ENCODE data around the gene ADIPOR1. TPM values are rescaled to one million over a fixed set of nuclear protein-coding genes. Genes with fewer than 3 reads are reported as not detected.

ADIPOR1 gene
- total RNA-seq, 1 donor from 2014 or later, result 54.6 TPM

DNA sequence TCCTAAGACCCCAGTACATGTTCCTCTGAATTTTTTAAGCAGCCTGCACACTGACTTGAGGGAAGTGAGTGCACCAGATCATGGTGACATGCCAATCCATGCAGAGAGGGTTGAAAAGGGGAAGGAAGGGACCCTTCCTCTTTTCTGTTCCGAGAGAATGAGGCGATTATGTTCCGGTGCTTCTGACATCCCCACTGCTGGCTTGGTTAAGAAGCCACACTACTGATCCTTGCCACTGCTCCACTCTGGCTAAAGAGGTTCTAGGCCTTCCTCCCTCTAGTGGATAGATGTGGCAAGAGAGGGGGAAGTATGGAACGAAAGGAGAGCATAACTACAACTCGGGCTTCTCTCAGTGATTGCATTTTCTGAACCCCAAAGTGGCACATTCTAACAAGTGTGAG lies 10.8 kb upstream of the ADIPOR1 start:
- no peak for DNase-seq

- DNase-seq, result no peak
These were observed 10.2 kb upstream of the ADIPOR1 start for GRCh38 chr1:202968351-202968750.

- no peak for DNase-seq
These were observed 9.7 kb upstream of the ADIPOR1 start for GRCh38 chr1:202967684-202968281.

GRCh38 chr1:202966006-202966898 lies 8.1 kb upstream of the ADIPOR1 start:
- no peak for DNase-seq

- no peak for DNase-seq
These were observed 7.3 kb upstream of the ADIPOR1 start for GRCh38 chr1:202965422-202965821.

DNA sequence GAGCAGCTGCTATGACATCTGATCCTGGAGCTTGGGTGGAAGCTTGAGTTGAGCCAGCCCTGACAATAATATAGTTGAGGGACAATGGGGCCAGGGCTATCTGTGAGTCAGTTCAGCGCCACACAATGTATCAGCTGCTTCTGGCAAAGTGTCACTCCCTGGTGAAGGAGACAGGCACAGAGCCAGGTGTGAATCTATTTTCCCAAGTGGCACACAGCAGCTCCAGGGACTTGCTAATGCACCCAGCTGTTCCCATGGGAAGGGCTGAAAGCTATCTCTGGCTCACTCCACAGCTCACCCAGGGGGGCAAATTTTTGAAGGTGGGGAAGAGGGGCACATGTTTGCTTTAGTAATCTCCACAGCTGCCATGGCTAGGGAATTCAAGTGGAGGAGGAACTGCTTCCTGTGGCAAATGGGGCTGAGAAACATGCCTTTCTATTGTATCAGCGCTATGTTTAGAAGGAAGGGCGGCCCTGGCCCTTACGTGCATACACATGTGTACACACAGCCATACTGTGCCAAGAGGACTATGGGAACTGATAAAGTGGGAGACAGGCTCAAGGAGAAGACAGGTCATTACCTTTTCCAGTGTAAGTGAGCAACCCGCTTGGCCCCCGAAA lies 6.8 kb upstream of the ADIPOR1 start:
- DNase-seq, result peak; percentile 15

GRCh38 chr1:202961220-202961880 lies 3.2 kb upstream of the ADIPOR1 start:
- no peak for DNase-seq

DNA sequence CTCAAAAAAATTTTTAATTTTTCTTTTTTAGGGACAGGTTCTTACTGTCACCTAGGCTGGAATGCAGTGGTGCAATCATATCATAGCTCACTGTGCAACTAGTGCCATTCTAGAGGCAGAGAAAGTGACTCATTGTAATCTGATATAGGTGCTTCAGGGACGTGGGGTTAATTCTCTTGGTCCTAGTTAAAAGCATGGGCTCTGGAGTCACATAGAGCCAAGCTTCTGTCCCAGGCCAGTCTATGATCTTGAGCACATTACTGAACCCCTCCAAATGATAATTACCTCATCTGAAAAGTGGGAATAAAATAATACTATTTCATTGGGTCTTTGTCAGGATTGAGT lies 1.1 kb upstream of the ADIPOR1 start:
- DNase-seq, result no peak

DNA sequence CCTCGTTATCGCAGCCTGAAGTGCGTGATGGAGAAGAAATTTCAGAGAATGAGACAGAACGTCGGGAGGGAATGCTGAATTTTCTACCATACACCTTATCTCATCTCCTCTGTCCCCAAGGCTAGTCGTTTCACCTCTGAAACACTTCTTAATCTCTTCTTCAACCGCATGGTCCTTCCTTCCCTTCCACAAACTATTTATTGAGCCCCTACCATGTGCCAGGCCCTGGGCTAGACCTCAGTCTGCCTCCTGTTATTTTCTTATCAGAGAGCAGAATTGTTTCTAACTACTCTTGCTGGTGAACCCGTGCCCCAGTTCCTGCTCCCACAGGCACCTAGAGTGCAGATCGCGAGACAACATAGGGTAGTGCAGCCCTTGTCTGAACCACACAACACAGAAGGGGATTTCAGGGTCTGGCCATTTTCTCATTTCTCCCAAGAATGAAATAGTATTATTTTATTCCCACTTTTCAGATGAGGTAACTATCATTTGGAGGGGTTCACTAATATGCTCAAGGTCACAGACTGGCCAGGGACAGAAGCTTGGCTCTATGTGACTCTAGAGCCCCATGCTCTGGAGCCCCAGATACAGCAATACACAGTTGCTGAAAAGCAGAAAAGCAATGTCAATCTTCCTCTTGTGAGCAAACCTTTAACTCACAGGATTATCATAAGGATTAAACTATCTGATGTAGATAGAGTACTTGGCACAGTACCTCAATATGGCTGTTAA lies 598 bp upstream of the ADIPOR1 start:
- no peak for DNase-seq

DNA sequence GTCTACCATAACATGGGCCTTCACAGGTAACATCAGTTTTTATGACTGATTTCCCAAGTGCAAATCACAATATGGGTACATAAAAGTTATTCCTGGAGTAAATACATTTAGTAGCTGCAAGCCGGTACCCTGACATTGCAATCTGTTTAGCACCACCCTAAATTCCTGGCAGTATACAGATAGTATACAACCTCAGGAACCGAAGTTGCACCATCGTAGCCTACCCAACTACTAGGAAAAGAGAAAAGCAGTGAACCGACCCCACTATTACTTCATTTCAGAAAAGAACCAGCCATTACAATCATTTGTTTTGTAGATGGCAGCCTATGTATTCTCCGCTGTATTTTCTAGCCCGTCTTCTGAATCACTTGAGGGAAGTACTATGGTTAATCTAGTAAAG lies 1.1 kb downstream of the ADIPOR1 start:
- no peak for DNase-seq

DNA sequence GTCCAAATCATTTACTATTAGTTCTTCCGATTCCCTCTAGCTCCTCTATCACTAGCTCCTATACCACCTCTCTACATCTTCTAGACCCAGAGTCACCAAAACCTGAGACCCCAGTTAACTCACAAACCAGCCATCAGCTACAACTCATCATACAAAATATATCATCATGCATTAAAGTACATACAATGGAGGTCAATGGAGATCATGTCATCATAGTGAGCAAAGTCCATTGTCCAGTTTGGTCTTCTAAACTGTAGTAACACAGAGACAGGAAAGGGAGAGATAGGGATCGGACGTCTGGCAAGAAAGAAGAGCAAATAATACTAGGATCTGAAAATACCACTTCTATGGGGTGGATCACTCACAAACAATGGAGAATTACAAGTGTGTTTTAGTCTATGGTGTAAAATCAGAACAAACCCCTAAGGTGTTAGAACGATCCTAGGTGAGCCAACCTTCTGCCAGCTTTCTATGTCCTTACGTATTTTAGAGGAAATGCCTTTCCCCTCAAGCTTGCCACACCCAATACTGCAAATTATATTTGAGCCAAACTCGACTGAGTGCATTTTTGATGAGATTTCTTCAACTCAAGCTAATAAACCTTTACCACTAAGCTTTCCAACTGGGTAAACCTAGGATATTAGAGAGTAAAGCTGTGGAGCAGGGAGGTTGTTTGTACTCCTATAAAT lies 3.9 kb downstream of the ADIPOR1 start:
- no peak for DNase-seq

GRCh38 chr1:202953392-202953791 lies 4.7 kb downstream of the ADIPOR1 start:
- DNase-seq, result no peak

- no peak for DNase-seq
These were observed 5.3 kb downstream of the ADIPOR1 start for GRCh38 chr1:202952818-202953217.

GRCh38 chr1:202952099-202952498 lies 6.0 kb downstream of the ADIPOR1 start:
- DNase-seq, result no peak

GRCh38 chr1:202951437-202951836 lies 6.7 kb downstream of the ADIPOR1 start:
- DNase-seq, result no peak

DNA sequence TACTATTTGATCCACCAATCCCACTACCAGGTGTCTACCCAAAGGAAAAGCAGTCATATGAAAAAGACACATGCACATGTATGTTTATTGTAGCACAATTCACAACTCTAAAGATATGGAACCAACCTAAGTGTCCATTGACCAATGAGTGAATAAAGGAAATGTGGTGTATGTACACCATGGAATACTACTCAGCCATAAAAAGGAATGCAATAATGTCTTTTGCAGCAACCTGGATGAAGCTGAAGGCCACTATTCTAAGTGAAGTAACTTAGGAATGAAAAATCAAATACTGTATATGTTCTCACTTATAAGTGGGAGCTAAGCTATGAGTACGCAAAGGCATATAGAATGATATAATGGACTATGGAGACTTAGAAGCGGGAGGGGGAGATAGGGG lies 12.6 kb downstream of the ADIPOR1 start:
- DNase-seq, result no peak

- DNase-seq, result no peak
These were observed 13.6 kb downstream of the ADIPOR1 start for GRCh38 chr1:202944438-202944921.

DNA sequence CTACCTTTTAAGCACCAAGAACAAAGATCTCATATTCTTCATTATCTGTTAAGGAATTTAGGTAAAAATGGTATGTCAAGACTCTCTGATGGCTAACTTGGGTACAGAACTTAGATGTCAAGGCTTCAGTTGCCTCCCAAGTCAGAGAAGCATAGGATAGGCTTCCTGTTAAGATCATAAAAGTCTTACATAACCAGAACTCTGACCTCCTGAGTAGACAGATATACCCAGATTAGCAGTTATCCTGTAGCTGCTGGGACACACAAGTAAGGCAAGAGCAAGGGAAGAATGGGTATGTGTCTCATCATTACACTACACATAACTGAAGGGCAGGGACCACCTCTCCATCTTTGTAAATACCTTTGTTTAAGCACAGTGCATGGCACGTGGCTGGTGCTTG lies 15.7 kb downstream of the ADIPOR1 start:
- DNase-seq, result no peak

DNA sequence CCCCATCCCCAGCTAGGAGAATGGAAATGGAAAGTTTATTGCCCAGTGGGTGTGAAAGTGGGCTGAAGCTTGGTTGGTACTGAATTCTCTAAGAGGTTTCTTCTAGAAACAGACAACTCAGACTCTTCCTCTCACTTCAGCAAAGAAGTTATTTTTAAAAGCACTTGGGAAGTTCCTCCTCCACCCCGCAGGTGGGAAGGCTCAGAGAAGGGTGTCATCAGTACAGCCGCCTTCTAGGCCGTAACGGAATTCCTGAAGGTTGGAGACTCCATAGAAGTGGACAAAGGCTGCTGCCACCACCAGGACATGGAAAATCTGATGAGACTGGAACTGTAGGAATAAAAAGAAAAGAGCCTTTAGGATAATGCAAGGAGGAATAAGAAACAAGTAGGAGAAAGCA lies 16.7 kb downstream of the ADIPOR1 start:
- no peak for DNase-seq

- no peak for DNase-seq
These were observed 17.6 kb downstream of the ADIPOR1 start for GRCh38 chr1:202940561-202940960.

- no peak for DNase-seq
These were observed 19.7 kb downstream of the ADIPOR1 start for GRCh38 chr1:202938287-202938925.

All from occipital lobe (tissue), 2 donors.